Osteoblast (primary cell): Measurements from ENCODE around the gene WRAP73. TPM values are rescaled to one million over a fixed set of nuclear protein-coding genes. Genes with fewer than 3 reads are reported as not detected.

Source experiments
- DNase-seq: peaks from one replicate; pipeline ENCODE4 v3.0.0; 2011; ENCODE audit warnings: low spot score, mixed read lengths; ENCODE audit not compliant: insufficient read length; ENCODE audit errors: missing footprints
- H2AFZ ChIP-seq: 2 replicates; pipeline ENCODE4 v1.6.0; 2011; ENCODE audit warnings: mild to moderate bottlenecking, low read length
- H3K27ac ChIP-seq: 2 replicates; pipeline ENCODE4 v1.5.1; 2011; ENCODE audit warnings: mild to moderate bottlenecking, low read depth, low read length, moderate library complexity
- H3K27me3 ChIP-seq: 2 replicates; pipeline ENCODE4 v1.6.0; 2012; ENCODE audit warnings: mild to moderate bottlenecking, control low read depth, inconsistent platforms, low read length, moderate library complexity; ENCODE audit not compliant: insufficient read depth
- H3K36me3 ChIP-seq: 2 replicates; pipeline ENCODE4 v1.5.1; 2011; ENCODE audit warnings: mild to moderate bottlenecking, low read length, control low read depth, moderate library complexity; ENCODE audit not compliant: insufficient read depth
- H3K4me1 ChIP-seq: 2 replicates; pipeline ENCODE4 v1.5.1; 2011; ENCODE audit warnings: mild to moderate bottlenecking, low read length, control low read depth, moderate library complexity; ENCODE audit not compliant: insufficient read depth
- H3K4me2 ChIP-seq: 2 replicates; pipeline ENCODE4 v1.6.0; 2011; ENCODE audit warnings: mild to moderate bottlenecking, low read length; ENCODE audit not compliant: insufficient read depth
- H3K4me3 ChIP-seq: fragments of 200-600 bp; sonication (generic); 3 replicates; pipeline ENCODE4 v1.5.1; 2012; ENCODE audit warnings: mild to moderate bottlenecking, low read length, inconsistent platforms; ENCODE audit not compliant: insufficient read depth
- H3K79me2 ChIP-seq: 2 replicates; pipeline ENCODE4 v1.6.0; 2012; ENCODE audit warnings: mild to moderate bottlenecking, low read length, control low read depth, inconsistent platforms; ENCODE audit not compliant: insufficient read depth
- H3K9me3 ChIP-seq: 2 replicates; pipeline ENCODE4 v1.5.1; 2011; ENCODE audit warnings: low read depth, low read length, control low read depth
- H4K20me1 ChIP-seq: 2 replicates; pipeline ENCODE4 v1.6.0; 2012; ENCODE audit warnings: mild to moderate bottlenecking, low read length, control low read depth; ENCODE audit not compliant: insufficient read depth
- CTCF ChIP-seq: IDR thresholded peaks from 2 replicates; pipeline ENCODE4 v1.5.1; 2011; ENCODE audit warnings: mild to moderate bottlenecking, low read depth, low read length, moderate library complexity; ENCODE audit errors: extremely low read depth
- total RNA-seq: library from RNA; depleted of rRNA; stranded (reverse); fragments of >200 nt; gene quantifications from 2 replicates; pipeline ENCODE4 v1.2.3, GENCODE V29; 2012

The WRAP73 gene
- total RNA-seq, 1 donor = 9.8 TPM

DNA sequence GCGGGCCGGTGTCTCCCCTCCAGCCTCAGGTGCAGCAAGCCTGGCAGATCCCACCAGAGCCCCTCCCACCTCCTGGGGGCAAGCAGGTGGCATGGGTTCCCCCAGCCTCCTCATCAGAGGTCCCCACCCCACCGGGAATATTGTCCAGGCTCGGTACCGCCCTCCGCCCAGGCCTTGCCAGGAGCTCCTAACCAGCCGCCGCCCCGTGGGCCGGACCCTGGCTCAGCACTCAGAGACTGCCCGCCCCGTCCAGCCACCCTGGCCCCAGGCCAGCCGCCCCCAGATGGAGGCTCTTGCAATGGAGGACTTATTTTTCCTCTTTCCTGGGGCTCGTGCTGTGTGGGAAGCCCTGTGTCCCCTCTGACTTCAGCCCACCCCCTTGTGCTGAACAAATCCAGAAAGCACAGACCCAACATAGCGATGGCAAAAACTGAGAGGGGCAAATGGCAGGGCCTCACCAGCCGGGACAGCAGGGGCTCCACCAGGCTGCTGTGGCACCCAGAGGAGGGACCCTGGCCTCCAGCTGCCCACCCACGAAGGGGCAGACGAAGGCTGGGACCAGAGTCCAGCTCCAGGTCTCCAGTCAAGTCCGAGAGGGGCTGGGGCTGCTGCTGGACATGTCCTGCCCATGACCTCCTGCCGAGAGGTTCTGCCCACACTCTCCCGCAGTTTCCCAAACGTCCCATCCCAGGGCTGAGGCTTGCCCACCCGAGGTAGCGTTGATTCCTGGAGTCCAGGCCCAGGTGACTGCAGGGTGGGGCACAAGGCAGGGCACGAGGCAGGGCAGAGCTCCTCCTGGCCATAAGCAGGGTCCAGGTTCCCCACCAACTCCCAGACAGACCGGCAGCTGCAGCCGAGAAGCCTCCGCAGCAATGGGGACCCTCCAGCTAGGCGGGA is 46.1 kb downstream of the WRAP73 start:
- no peaks in the 10 kb centered on the region for H3K79me2 ChIP-seq
- no peak overlapping the region for H3K4me2 ChIP-seq
- H3K36me3 ChIP-seq = no peaks in the 10 kb centered on the region
- no peaks in the 10 kb centered on the region for H4K20me1 ChIP-seq
- peak; percentile 86 for DNase-seq
- H3K27me3 ChIP-seq = no peaks in the 10 kb centered on the region
- no peak overlapping the region for H2AFZ ChIP-seq
- no peak overlapping the region for H3K27ac ChIP-seq
- TF ChIP-seq CTCF = no peak
- no peaks in the 10 kb centered on the region for H3K9me3 ChIP-seq
- no peak overlapping the region for H3K4me3 ChIP-seq
- no peaks in the 10 kb centered on the region for H3K4me1 ChIP-seq

DNA sequence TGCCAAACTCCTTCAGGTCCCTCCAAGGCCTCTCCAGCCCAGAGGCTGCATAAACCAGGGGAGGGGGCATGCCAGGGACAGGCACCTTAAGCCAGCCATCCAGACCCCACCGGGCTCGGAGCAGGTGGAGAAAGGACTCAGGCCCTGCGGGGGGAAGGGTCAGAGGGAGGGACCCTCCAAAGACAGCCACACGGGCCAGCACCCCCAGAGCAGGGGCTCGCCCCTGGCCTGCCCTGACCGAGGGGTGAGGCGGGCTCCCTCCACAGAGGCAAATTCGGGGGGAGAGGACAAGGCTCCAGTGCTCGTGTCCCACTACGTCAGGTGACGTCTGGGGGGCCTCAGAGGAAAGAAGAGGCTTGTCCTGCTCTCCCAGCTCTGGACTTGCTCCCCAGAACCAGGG is 46.7 kb downstream of the WRAP73 start:
- Histone ChIP-seq H3K27me3 (no peaks in the 10 kb centered on the region), H3K79me2 (no peaks in the 10 kb centered on the region), H4K20me1 (no peaks in the 10 kb centered on the region), H3K4me2 (no peak overlapping the region), H2AFZ (no peak overlapping the region), H3K27ac (no peak overlapping the region), H3K4me1 (no peaks in the 10 kb centered on the region), H3K4me3 (no peak overlapping the region), H3K9me3 (no peaks in the 10 kb centered on the region), H3K36me3 (no peaks in the 10 kb centered on the region)
- no peak for TF ChIP-seq CTCF
- peak; percentile 86 for DNase-seq

DNA sequence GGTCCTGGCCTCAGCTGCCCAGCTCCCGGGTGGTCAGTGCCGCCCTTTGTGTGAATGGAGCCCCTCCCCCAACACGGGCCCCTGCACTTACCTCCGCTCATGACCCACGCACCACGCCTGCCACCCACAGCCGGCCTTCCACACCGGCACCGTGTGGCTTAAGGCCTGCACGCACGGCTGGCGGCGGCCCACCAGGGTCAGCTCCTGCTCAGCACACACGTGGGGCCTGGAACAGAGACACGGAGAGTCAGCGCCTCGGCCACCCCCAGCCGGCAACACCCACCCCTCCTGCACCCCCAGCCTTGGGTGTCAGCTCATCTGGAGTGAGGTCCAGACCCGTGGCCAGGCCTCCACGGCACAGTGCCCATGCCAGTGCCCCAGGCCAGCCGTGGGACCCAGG is 47.5 kb downstream of the WRAP73 start:
- no peaks in the 10 kb centered on the region for H3K4me1 ChIP-seq
- H3K79me2 ChIP-seq = no peaks in the 10 kb centered on the region
- H4K20me1 ChIP-seq = no peaks in the 10 kb centered on the region
- no peaks in the 10 kb centered on the region for H3K36me3 ChIP-seq
- no peak for TF ChIP-seq CTCF
- no peak overlapping the region for H3K4me3 ChIP-seq
- H3K4me2 ChIP-seq = no peak overlapping the region
- DNase-seq = no peak
- no peak overlapping the region for H2AFZ ChIP-seq
- peaks cover 5% of the 10 kb centered on the region for H3K27me3 ChIP-seq
- no peak overlapping the region for H3K27ac ChIP-seq
- H3K9me3 ChIP-seq = no peaks in the 10 kb centered on the region

DNA sequence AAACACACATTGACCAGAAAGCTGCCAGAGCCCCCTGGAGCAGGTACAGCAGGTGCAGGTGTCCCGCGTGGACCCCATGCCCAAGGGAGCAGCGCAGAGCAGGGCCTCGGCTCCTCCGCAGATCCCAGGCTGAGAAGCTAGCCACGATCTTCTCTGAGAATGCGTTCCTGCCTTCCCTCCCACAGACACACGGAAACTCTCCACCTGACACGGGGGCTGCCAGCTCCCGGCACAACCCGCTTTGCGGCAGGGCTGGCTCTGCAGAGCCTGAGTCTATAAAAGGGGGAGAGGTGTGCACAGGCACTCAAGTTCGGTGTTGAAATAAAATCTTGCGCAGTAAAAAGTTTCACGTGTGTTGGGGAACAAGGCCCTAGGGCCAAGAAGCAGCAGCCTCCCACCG is 48.2 kb downstream of the WRAP73 start:
- no peaks in the 10 kb centered on the region for H3K4me1 ChIP-seq
- H3K79me2 ChIP-seq = no peaks in the 10 kb centered on the region
- H3K27me3 ChIP-seq = peaks cover 5% of the 10 kb centered on the region
- no peaks in the 10 kb centered on the region for H4K20me1 ChIP-seq
- H3K9me3 ChIP-seq = no peaks in the 10 kb centered on the region
- H3K4me3 ChIP-seq = no peak overlapping the region
- H3K4me2 ChIP-seq = no peak overlapping the region
- no peak overlapping the region for H2AFZ ChIP-seq
- TF ChIP-seq CTCF = no peak
- H3K36me3 ChIP-seq = no peaks in the 10 kb centered on the region
- DNase-seq = peak; percentile 67
- no peak overlapping the region for H3K27ac ChIP-seq
